HG03457 (cell line): Measurements from ENCODE around the gene HADHA.

Experiments used
- ATAC-seq: cut with Tn5 transposase; IDR thresholded peaks from one replicate; pipeline ENCODE4 v1.9.1; 2021; ENCODE audit warnings: moderate number of reproducible peaks; ENCODE audit not compliant: unreplicated experiment

The HADHA gene

DNA sequence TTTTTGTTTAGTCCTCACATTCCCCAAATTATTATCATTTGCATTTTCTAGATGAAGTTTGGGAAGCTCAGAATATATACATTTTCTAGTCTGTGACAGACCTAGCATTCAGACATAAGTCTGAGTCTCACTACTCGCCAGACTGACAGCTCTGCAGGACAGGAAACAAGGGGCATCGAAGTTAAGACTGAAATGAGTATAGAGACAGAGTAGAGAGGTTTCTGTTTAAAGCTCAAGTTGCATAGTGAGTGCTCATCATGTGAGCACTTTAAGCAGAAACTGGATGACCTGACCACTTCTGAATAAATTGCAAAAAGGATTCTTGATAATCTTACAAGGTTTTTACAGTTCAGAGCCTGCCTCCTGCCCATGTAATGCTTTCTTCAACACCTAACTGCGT lies 1.4 kb upstream of the HADHA start:
- peak; percentile 51 for ATAC-seq

DNA sequence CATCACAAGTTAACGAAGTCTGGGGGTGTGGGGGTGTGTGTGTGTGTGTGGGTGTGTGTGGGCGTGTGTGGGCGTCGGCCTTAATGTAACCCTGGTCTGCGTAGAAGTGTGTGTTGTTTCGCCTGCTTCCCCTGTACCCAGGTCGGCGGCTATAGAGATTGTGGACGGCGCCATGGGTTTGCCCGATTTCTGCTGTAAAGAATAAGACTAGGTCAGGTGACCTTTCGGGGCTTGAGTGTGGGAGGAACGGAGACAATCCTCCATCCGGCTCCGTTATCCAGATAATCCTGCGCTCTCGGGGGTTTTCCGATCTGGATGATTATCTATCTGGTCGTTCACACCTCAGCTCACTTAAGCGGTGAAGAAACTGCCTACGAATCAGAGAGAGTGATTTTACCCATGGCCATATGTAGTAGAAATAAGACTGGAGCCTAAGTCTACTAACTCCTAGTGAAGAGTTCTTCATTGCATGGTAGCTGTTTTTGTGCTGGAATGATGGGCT lies 850 bp upstream of the HADHA start:
- peak; percentile 12 for ATAC-seq

DNA sequence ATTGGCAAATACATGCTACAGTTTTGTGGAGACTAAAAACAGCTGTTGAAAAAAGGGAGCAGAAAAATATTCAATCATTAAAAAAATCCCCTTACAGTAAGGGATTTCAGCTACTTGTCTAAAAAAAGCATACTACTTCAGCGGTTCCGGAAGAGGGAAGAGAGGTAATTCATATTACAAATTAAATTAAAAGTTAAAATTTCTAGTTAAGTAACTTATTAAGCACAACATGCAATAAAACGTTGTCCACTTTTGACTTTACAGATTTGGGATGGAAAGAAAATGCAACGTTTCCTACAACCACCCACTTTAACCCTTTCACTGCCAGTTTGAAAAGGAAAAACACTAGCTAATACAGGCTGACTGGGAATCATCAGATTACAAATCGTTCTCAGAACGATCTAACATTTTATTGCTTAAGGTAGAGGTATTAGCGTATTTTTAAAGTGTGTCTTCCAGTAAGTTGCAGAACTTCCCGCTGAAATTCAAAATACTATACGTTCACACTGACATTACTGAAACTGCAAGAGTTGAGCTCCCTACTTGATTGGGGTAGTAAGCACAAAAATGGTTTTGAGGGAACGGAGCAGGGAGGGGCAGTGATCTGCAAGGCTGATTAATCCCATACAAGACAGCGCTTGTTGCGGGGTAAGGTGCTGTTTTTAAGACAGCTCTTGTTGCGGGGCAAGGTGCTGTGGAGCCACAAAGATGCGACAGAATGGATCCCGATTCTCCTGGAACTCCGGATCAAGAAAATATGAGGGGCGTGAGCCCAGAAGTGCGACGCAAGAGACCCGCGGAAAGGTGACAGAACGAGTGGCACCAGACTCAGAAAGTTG lies 743 bp downstream of the HADHA start:
- no peak for ATAC-seq

DNA sequence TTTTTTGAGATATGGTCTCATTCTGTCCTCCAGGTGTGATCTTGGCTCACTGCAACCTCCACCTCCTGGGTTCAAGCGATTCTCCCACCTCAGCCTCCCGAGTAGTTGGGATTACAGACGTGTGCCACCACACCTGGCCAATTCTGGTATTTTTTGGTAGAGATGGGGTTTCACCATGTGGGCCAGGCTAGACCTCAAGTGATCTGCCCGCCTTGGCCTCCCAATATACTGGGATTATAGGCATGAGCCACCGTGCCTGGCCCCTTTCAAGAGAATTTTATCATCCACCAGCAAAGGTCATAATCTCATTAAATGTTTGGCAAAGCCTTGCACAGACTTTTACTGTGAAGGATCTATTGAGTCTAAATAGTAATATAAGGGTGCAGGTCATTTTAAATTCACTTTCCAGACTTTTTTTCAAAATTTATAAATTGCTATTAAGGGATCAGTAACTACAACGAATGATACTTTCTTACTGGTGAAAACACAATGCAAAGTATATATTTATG lies 2.5 kb downstream of the HADHA start:
- ATAC-seq, result no peak

DNA sequence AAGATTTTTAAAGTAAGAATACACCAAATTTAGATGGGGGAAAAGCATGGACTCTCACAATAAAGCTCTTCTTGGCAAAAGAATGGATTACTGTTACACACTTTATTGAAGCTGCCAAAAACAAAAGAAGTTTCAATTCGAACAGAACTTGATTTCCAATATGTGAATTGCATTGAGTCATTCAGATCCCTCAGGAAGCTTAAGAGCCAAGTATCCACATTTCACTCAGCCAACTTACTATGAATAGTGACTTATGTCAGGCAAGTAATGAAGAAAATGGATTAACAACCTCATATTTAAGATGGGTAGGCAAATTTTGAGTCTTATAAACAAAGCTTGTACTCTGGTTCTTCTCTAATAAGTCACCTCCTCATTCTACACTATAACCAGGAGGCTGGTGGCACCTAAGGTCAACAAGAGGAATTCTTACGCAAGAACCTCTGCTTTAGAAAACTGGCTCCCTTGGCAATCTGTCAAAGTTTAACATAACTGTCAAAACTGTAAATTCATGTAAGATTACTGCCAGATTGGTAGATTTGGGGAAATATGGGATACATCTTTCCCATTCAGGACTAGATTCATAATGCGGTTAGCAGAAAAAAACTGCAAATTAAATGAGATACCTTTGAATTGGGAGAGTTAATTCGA lies 6.0 kb downstream of the HADHA start:
- ATAC-seq, result no peak

GRCh38 chr2:26237868-26238267 lies 6.6 kb downstream of the HADHA start:
- ATAC-seq, result no peak

DNA sequence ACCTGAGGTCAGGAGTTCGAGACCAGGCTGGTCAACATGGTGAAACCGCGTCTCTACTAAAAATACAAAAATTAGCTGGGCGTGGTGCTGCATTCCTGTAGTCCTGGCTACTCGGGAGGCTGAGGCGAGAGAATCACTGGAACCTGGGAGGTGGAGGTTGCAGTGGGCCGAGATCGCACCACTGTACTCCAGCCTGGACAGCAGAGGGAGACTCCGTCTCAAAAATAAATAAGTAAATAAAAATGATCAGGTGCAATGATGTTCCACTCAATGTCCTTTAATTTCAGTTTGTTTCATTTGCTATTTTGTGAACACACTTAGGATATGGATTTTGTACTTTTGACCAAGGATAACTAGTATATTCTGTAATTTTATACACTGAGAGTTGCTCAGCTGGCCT lies 9.3 kb downstream of the HADHA start:
- no peak for ATAC-seq

DNA sequence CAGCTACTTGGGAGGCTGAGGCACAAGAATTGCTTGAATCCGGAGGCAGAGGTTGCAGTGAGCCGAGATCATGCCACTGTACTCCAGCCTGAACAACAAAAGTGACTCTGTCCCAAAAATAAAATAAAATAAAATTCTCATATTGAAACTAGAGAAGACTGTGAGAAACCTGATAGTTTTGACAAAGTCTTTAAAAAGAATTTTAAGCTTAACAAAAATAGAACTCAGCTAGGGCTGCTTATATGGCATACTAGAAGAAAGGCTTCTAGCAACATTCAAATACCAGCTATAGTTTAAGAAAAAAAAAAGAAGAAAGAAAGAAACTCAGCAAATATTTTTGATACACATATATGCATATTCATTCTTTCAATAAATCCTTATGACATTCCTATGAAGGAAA lies 13.6 kb downstream of the HADHA start:
- ATAC-seq, result no peak

GRCh38 chr2:26229595-26229994 lies 14.8 kb downstream of the HADHA start:
- no peak for ATAC-seq

DNA sequence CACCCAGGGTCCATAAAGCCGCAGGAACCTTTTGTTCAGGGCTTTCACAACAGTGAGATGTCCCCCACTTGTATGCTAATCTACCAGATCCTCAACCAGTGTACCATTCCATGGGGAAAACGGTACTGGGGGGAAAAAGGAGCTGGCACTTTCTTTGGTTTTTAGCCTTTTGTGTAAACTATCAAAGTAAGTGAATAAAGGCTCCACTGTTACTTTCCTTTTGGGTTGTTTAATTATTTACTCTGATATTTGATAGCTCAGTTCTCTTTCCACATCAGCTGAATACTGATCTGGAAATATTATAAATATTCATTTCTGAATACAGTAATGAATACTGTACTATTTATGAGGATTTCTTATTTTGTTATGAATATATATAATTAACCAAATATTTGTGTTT lies 20.3 kb downstream of the HADHA start:
- no peak for ATAC-seq

DNA sequence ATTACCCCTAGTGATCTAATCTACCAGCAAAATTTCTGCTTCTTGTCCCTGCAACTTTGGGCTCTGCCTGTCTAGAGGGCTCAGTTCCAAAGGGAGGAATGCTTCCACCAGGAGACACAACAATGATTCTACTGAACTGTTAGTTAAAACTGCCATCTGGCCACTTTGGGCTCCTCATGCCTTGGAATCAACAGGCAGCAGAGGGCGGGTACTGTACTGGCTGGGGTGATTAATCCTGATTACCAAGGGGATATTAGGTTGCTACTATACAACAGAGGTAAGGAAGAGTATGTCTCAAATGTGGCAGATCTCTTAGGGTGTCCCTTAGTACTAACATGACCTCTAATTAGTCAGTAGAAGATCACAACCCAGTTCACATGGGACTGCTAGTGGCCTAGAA lies 21.4 kb downstream of the HADHA start:
- ATAC-seq, result no peak

DNA sequence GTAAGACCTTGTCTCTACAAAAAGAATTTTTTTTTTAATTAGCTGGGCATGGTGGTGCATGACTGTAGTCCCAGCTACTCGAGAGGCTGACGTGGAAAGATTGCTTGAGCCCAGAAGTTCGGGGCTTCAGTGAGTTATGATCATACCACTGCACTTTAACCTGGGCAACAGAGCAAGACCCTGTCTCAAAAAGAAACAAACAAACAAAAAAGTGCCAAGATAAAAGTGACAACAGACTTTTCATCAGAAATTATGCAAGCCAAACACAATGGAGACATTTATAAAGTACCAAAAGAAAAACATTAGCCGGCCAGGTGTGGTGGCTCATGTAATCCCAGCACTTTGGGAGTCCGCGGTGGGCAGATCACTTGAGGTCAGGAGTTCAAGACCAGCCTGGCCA lies 26.7 kb downstream of the HADHA start:
- no peak for ATAC-seq

- ATAC-seq, result no peak
Measured at GRCh38 chr2:26216587-26216986, 27.8 kb downstream of the HADHA start.

DNA sequence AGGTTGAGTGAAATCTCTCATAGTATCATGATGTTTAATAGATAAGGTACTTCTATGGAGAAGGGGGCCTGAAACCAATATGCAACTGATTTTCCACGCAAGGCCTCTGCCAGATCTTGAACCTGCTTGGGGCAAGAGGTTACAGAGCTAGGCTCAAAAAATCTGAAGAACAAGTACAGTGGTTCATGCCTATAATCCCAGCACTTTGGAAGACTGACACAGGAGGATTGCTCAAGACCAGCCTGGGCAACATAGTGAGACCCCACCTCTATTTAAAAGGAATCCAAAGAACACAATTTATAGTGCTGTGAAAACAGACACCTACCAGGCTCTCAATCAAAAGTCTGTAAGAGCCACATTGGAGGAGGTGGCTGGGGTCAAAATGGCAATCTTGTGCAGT lies 28.6 kb downstream of the HADHA start:
- no peak for ATAC-seq

DNA sequence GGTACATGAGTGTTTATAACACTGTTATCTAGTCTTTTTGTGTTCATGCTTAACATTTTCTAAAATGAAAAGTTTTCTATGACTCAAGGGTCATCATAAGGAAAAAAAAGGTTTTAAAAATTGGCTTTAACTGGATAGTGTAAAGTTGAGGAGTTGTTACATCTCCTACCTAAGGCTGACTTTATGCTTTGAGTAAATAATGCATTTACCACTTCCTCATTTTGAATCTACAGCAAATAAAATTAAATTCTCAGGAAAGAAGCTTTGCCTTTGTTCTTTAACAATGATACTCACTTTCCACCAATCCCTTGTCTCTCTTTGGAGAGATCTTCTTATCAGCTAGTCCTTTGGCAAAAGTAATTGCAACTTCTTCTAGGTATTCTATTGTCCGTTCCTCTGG lies 29.7 kb downstream of the HADHA start:
- ATAC-seq, result no peak

- no peak for ATAC-seq
Measured at GRCh38 chr2:26212011-26212410, 32.4 kb downstream of the HADHA start.

GRCh38 chr2:26203906-26204305 lies 40.5 kb downstream of the HADHA start:
- no peak for ATAC-seq

DNA sequence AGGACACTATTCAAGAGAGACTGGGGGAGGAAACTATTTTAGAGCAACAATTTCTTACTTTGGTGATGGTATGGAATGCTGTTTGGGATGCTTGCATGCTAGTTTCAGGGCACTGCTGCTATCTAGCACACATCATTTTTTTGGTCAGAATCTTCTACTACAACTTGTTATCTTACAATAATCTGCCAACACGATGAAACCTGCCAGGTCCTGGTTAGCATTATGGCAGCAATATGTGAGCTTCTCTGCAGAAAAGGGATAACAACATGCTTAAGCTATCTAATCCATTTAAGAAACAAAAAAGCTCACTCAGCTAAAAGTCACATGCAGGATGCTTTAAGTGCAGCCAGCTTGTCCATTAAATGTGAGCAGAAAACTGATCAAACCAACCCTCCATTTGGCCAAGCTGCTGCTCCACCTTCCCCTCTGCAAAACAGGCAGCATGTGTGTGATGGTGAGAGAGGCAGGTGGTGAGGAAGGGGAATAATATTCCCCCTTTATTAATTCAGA lies 41.4 kb downstream of the HADHA start:
- ATAC-seq, result no peak

- no peak for ATAC-seq
Measured at GRCh38 chr2:26197516-26197915, 46.9 kb downstream of the HADHA start.

DNA sequence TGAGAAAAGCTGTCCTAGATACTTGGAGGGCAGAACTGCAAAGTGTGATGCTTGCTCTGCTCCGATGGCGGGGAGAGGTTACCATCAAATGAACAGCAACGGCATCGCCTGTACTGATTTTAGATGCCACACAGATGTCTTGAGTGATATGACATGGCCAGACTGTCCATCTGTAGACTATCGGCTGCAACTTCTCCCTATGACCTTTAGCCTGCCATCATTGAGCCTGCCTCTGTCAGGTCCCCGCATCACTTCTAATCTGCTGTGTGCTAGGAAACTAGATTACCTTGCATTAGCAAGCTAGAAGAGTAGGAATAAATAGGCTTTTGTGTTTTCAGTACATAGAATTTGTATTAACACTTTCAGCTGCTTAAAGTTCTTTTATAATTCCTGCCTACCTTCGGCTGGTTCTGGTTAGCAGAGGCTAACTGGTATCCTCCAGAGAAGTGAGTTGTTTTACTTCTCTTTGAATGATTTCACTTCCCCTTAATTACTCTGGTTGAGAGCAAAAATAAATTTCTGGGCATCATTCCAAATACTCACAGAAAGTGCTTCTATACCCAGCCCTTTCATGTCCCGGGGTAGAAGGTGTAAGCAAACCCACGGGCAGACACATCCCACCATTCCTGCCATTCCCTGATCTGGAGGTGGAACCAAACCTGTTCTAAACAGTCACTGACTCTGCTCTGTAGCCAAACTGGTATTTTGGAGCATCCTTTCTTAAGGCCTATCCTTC lies 47.6 kb downstream of the HADHA start:
- ATAC-seq, result no peak
